Skin epidermis (tissue), 12 donors: ENCODE measurements around the gene RUNX1.
A peak's percentile ranks its signal among the peaks of the same experiment; 100 is the strongest.

Experiments used
- H3K27ac ChIP-seq, 21 experiments: fragments of 200-600 bp; sonication (generic) in 11 of 21; one replicate each; pipeline ENCODE4 v1.5.0; 2020; ENCODE audit warnings: mild to moderate bottlenecking in 3 of 21, inconsistent platforms in 2 of 21, moderate library complexity in 2 of 21
- H3K4me3 ChIP-seq, 7 experiments: fragments of 200-600 bp; sonication (generic) in 2 of 7; one replicate each; pipeline ENCODE4 v1.5.0; 2020; ENCODE audit warnings: inconsistent platforms in 2 of 7, mild to moderate bottlenecking in 2 of 7, moderate library complexity in 1 of 7

Gene RUNX1

DNA sequence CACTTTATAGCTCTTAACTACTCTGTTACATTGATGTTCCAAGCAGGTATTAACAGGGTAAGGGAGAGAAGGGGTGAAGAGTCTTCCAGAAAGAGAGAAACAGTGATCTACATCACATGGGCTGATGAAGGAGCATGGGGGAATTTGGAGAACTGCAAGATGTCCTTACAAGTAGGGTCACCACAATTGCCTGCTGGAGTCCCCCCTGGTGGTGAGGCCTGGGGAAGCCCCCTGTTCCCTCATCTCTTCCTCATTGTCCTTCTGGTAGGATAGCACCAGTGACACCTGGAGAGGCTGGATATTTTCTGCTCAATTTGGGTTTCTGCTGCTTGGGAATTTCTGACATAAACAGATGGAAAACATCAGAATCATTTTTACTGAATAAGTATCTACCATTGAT is 126.6 kb downstream of the RUNX1 start:
- no peak overlapping the region for H3K4me3 ChIP-seq
- no peak overlapping the region for H3K27ac ChIP-seq

GRCh38 chr21:34921151-34921550 is 128.0 kb downstream of the RUNX1 start:
- H3K27ac ChIP-seq = no peak overlapping the region
- no peak overlapping the region for H3K4me3 ChIP-seq

GRCh38 chr21:34919406-34919805 is 129.7 kb downstream of the RUNX1 start:
- no peak overlapping the region for H3K4me3 ChIP-seq
- no peak overlapping the region for H3K27ac ChIP-seq

GRCh38 chr21:34916446-34916845 is 132.7 kb downstream of the RUNX1 start:
- Histone ChIP-seq H3K4me3 (no peak overlapping the region), H3K27ac (peak overlapping the region in 4 of 21 experiments; percentile 12 to 81 (median 57))

GRCh38 chr21:34915364-34915841 is 133.7 kb downstream of the RUNX1 start:
- peak overlapping the region in 4 of 21 experiments; percentile 21 to 81 (median 72) for H3K27ac ChIP-seq
- H3K4me3 ChIP-seq = no peak overlapping the region

DNA sequence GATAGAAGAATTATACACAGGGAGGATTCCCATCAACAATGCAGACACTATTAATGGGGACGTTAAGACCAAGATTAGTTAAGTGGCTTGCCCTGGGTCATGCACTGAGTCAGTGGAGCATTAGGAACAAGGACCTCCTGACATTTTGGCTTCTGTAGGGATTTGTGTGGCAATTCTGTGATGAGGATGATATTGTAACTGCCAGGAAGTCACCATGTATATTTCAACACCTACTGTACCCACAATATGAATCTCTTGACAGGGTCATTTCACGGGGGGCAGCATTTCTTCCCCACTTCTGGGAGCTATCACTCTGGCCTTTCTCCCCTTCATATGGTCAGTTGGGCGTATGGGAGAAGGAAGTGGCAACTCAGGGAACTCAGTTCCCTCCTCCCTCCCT is 134.9 kb downstream of the RUNX1 start:
- peak overlapping the region in 5 of 21 experiments; percentile 4 to 73 (median 70) for H3K27ac ChIP-seq
- no peak overlapping the region for H3K4me3 ChIP-seq

GRCh38 chr21:34913811-34914210 is 135.3 kb downstream of the RUNX1 start:
- H3K4me3 ChIP-seq = no peak overlapping the region
- peak overlapping the region in 7 of 21 experiments; percentile 4 to 70 (median 28) for H3K27ac ChIP-seq

DNA sequence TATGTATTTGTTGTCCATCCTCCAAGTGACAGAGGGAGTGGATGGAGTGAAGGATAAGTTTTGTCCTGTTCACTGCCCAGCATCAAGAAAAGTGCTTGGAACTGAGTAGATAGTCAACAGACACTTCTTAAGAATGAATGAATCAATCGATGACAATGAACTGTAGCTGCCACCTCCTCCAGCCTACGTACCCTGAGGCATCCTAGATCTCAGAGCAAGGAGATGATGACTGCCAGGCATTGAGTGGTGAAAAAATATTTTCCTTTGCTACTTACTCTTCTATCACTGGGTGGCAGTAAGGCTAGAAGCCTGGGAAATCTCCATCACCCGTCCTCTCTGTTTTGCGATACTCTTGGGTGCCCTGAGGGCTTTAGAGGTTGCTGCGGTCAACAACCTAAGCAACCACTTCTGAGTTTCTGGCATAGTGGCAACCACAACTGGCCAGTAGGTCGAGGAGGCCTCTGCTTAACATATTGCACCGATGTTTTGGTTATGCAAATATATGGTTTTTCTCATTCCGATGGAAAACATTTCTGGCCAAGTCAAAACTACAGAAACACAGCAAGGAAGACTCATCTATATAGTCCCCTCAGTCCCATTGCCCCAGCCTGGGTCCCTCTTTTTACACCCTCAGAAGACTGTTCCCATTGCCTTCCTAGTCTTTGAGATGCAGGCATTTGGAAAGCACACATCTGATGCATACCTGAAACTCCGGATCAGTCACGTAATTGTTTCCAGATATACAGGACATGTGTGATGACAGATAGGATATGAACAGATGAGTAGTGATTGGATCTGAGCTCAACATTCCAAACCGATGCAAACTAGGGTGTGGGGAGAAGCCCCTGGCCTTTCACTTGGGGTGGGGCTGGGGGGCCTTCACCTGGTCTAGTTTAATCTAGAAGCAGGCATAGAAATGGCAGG is 136.8 kb downstream of the RUNX1 start:
- Histone ChIP-seq H3K27ac (peak overlapping the region in 1 of 21 experiments; percentile 70), H3K4me3 (no peak overlapping the region)

GRCh38 chr21:34911360-34911759 is 137.7 kb downstream of the RUNX1 start:
- Histone ChIP-seq H3K27ac (peak overlapping the region in 1 of 21 experiments; percentile 33), H3K4me3 (no peak overlapping the region)

DNA sequence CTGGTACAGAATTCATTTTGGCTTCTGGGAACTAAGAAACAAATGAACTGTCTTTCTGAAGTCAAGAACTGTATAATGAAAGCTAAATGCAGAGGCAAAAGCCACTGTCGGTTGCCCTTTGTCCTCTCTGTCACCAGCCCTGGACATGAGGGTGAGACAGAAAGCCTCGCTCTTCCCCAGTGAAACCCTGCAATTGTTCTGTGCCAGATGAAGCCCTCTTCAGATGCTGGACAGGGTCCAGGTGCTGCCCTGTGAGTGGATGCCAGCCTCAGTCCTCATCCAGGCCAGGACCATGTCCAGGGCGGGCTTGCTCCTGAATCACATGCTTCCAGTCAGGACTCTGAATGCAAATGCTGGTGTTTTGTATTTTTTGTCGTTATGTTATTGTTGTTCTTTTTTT is 138.7 kb downstream of the RUNX1 start:
- H3K27ac ChIP-seq = peak overlapping the region in 8 of 21 experiments; percentile 3 to 56 (median 26)
- H3K4me3 ChIP-seq = no peak overlapping the region

- H3K4me3 ChIP-seq = no peak overlapping the region
- peak overlapping the region in 6 of 21 experiments; percentile 3 to 56 (median 27) for H3K27ac ChIP-seq
Observed at GRCh38 chr21:34909492-34910292, 139.4 kb downstream of the RUNX1 start.

DNA sequence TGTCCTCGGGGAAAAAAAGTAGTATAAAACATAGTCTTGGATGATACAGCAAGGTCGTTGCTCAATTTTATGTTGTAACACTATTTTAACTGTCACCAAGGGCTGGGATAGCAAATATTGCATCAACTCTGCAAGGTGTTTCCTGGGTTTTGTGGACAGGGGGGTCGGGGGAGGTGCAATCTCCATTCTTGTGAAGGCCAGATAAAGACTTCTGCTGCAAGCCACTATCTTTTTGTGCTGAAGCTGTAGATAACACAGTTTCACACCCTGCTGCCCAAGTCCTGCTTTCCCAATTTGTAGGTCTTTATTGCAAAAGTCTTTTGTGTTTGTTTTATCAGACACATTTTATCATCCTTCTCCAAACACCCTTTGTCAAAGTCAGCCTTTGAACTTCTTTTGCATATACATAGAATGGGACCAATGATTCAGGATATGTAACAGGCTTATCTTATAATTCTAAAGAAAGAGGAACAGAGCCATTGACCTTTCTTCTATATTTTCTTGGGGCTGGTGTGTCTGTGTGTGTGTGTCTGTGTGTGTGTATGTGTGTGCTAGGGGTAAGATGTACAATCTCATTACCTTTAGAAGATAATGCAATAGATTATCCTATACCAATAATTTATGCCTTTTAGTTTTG is 140.6 kb downstream of the RUNX1 start:
- H3K27ac ChIP-seq = no peak overlapping the region
- H3K4me3 ChIP-seq = no peak overlapping the region

- Histone ChIP-seq H3K27ac (peak overlapping the region in 1 of 21 experiments; percentile 10), H3K4me3 (no peak overlapping the region)
Observed at GRCh38 chr21:34907461-34908418, 141.4 kb downstream of the RUNX1 start.

GRCh38 chr21:34906401-34906800 is 142.7 kb downstream of the RUNX1 start:
- Histone ChIP-seq H3K4me3 (no peak overlapping the region), H3K27ac (no peak overlapping the region)

DNA sequence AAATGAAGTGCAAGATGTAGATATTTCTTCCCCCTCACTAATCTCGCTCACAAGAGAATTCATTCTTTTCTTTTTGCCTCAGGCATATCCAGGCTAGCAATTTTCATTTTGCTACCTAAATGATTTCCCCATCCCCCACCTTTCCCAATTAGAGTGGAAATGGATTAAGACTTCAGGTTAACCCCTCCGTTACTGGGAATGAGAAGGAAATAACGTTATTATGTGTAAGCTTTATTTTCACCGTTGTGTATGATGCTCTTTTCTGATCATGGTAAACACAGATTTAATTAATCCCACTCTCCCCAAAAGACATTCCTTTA is 143.9 kb downstream of the RUNX1 start:
- Histone ChIP-seq H3K27ac (no peak overlapping the region), H3K4me3 (no peak overlapping the region)

- H3K27ac ChIP-seq = no peak overlapping the region
- no peak overlapping the region for H3K4me3 ChIP-seq
Observed at GRCh38 chr21:34904526-34905217, 144.4 kb downstream of the RUNX1 start.

DNA sequence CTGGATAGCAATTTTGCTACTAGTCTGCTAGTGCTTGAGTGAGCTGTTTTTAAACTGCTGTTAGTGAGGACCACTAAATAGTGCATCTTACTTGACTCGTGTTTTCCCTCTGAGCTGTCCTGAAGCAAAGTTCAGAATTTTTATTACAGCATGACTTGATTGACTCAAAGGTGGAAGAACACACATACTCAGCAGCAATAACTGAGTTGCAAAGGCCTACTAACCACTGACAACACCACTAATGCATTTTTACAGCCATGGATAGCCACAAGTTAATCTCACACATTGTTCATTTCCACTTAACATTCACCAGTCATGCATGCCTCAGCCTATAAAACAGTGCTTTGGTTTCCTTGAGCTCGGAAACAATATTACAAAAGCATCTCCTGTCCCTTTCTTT is 148.7 kb downstream of the RUNX1 start:
- no peak overlapping the region for H3K4me3 ChIP-seq
- H3K27ac ChIP-seq = no peak overlapping the region

DNA sequence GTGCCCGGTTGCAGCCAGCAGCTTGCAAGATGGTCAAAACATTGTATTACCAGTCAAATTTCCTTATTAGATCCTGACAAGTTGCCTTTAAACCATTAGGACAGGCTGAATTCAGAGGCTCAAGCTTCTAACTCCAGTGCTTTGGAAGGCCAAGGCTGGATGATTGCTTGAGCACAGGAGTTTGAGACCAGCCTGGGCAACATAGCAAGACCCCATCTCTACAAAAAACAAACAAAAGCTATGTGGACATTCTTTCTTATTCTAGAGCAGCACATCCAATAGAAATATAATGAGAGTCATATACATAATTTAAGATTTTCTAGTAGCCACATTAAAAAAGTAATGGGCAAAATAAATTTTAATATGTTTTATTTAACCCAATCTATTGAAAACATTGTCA is 149.3 kb downstream of the RUNX1 start:
- H3K4me3 ChIP-seq = no peak overlapping the region
- no peak overlapping the region for H3K27ac ChIP-seq
